ENCODE data around the gene MINAR1.
A peak's percentile ranks its signal among the peaks of the same experiment; 100 is the strongest.
"Not testable (repeated sequence)": the region's sequence is repeated elsewhere in the genome, so short reads cannot be mapped to it uniquely, and the experiment has no call there.

MINAR1 gene

GRCh38 chr15:79418693-79419279, 13.3 kb upstream of the MINAR1 start:
- H3K4me3 ChIP-seq (ENCODE audit: low read length), result no peak overlapping the region
- TF ChIP-seq ZNF274 (IDR thresholded peaks at IDR 0.05; ENCODE audit: low read depth, low read length), result no peak

- H3K4me3 ChIP-seq (ENCODE audit: low read length), result no peak overlapping the region
- TF ChIP-seq ZNF274 (IDR thresholded peaks at IDR 0.05; ENCODE audit: low read depth, low read length), result no peak
Observed at GRCh38 chr15:79425591-79426295, 6.4 kb upstream of the MINAR1 start.

DNA sequence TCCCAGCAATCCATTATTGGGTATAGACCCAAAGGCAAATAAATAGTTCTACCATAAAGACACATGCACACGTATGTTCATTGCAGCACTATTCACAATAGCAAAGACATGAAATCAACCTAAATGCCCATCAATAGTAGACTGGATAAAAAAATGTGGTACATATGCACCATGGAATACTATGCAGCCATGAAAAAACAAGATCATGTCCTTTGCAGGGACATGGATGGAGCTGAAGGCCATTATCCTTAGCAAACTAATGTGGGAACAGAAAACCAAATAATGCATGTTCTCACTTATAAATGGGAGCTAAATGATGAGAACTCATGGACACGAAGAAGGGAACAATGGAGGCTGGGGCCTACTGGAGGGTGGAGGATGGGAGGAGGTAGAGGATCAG, 5.2 kb upstream of the MINAR1 start:
- not testable (repeated sequence) for H3K4me3 ChIP-seq (ENCODE audit: low read length)

- no peak for TF ChIP-seq ZNF274 (IDR thresholded peaks at IDR 0.05; ENCODE audit: low read depth, low read length)
- no peak overlapping the region for H3K4me3 ChIP-seq (ENCODE audit: low read length)
Observed at GRCh38 chr15:79427781-79428598, 4.1 kb upstream of the MINAR1 start.

- no peak overlapping the region for H3K4me3 ChIP-seq (ENCODE audit: low read length)
- TF ChIP-seq ZNF274 (IDR thresholded peaks at IDR 0.05; ENCODE audit: low read depth, low read length), result no peak
Observed at GRCh38 chr15:79430901-79431635, 1.1 kb upstream of the MINAR1 start.

- TF ChIP-seq ZNF274 (IDR thresholded peaks at IDR 0.05; ENCODE audit: low read depth, low read length), result no peak
- H3K4me3 ChIP-seq (ENCODE audit: low read length), result peak overlapping the region; percentile 19; the same call in 1 of the 2 replicates
Observed at GRCh38 chr15:79432345-79433275, 474 bp downstream of the MINAR1 start.

DNA sequence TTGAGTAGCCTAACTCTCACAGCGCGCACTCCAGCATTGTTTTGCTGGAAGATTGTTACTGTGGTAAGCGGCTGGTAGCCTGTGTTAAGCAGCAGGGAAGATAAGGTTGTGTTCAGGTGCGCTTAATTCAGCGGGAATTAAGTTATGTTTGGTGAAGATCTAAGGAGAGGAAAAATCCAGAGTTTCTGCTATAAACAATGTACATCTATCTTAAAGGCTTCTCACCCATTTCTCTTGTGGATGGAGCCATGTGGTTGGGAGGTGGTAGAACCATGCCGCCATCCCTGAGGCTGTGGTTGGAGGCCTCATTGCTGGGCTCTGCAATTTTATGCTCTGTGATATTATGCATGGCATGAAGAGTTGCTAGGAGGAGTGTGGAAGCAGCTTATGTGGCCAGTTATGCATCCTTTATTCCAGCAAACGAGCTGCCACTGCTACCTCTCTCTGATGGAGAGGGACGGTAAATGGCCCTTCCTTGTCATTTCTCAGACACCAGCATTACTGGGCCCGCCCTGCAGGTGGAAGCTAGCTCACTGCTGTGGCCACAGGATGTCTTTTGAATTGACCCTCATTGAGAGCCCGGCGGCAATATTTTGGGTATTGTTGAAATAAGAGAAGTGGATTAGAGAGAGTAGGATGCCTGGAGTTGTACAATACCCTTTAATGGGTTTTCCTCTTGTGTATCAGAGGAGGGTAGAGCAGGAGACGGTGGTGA, 1.3 kb downstream of the MINAR1 start:
- no peak for TF ChIP-seq ZNF274 (IDR thresholded peaks at IDR 0.05; ENCODE audit: low read depth, low read length)
- no peak overlapping the region for H3K4me3 ChIP-seq (ENCODE audit: low read length)

GRCh38 chr15:79434361-79434760, 2.2 kb downstream of the MINAR1 start:
- no peak for TF ChIP-seq ZNF274 (IDR thresholded peaks at IDR 0.05; ENCODE audit: low read depth, low read length)
- H3K4me3 ChIP-seq (ENCODE audit: low read length), result no peak overlapping the region

DNA sequence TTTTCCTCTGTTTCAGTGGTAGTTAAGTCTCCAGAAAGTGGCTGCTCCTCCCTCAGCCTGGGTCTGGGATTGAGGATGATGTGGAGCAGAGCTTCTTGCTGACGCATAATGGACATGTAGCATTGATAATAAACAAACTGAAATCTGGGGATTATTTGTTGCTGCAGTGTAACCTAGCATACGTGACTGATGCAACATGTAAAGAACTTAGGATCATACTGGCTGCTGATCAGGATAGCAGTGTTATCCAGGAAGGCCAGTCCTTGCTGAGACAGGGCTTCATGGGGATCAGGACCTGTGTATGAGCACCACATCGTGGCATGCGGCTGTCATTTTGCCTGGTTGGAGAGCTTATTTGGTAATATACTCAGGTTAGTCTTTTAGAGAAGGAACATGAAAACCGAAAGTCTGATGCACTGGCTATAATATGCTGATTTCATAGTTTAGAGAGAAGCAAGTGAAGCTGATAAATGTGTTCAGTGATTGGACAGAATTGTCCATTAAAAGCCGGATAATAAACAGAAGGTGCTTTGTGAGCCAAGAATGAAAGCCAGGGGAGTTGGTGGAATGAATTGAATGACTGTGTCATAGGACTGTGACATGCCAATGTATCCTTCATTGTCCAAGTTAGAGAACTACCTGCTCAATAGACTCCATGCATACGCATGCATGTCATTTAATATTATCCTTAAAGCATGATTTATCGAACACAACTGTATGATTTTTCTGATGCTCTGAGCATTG, 4.1 kb downstream of the MINAR1 start:
- no peak for TF ChIP-seq ZNF274 (IDR thresholded peaks at IDR 0.05; ENCODE audit: low read depth, low read length)
- H3K4me3 ChIP-seq (ENCODE audit: low read length), result no peak overlapping the region

- TF ChIP-seq ZNF274 (IDR thresholded peaks at IDR 0.05; ENCODE audit: low read depth, low read length), result no peak
- no peak overlapping the region for H3K4me3 ChIP-seq (ENCODE audit: low read length)
Observed at GRCh38 chr15:79437275-79438000, 5.3 kb downstream of the MINAR1 start.

DNA sequence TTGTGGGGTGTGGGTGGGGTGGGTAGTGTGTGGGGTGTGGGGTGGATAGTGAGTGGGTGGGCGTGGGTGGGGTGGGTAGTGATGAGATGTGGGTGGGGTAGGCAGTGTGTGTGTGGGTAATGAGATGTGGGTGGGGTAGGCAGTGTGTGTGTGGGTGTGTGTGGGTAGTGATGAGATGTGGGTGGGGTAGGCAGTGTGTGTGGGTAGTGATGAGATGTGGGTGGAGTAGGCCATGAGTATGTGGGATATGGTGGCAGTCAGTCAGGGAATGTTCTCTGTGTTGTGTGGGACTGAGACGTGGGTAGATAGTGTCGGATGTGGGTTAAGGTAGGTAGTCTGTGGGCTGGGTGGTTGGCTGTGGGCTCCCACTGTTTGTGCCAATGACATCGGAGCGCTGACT, 7.1 kb downstream of the MINAR1 start:
- H3K4me3 ChIP-seq (ENCODE audit: low read length), result no peak overlapping the region
- no peak for TF ChIP-seq ZNF274 (IDR thresholded peaks at IDR 0.05; ENCODE audit: low read depth, low read length)
